HG03097 (cell line): Measurements from ENCODE around the gene SEMA4B.

Experiments used
- ATAC-seq: cut with Tn5 transposase; IDR thresholded peaks from one replicate; pipeline ENCODE4 v1.9.1; 2021; ENCODE audit not compliant: unreplicated experiment, low FRiP score

The SEMA4B gene

GRCh38 chr15:90223441-90224165, 22.5 kb downstream of the SEMA4B start:
- ATAC-seq: no peak

GRCh38 chr15:90225047-90225446, 23.9 kb downstream of the SEMA4B start:
- ATAC-seq: no peak

GRCh38 chr15:90225504-90226234, 24.5 kb downstream of the SEMA4B start:
- no peak for ATAC-seq

- ATAC-seq: no peak
These were observed 26.2 kb downstream of the SEMA4B start for GRCh38 chr15:90227336-90227735.

GRCh38 chr15:90227816-90228772, 27.0 kb downstream of the SEMA4B start:
- no peak for ATAC-seq

GRCh38 chr15:90228960-90229359, 27.8 kb downstream of the SEMA4B start:
- ATAC-seq: no peak

GRCh38 chr15:90230071-90230494, 29.0 kb downstream of the SEMA4B start:
- ATAC-seq: no peak

- ATAC-seq: no peak
These were observed 29.5 kb downstream of the SEMA4B start for GRCh38 chr15:90230610-90231009.

- ATAC-seq: no peak
These were observed 30.2 kb downstream of the SEMA4B start for GRCh38 chr15:90231028-90232017.

- ATAC-seq: no peak
These were observed 31.1 kb downstream of the SEMA4B start for GRCh38 chr15:90232196-90232595.

GRCh38 chr15:90232941-90233386, 31.8 kb downstream of the SEMA4B start:
- ATAC-seq: no peak

- peak; percentile 74 for ATAC-seq
These were observed 32.4 kb downstream of the SEMA4B start, which contains the start of gene CIB1 for GRCh38 chr15:90233387-90234095. Gene CIB1, minus strand, starts transcription at chr15:90233941. Its CDS starts 56 bp downstream, at chr15:90233885.

- ATAC-seq: peak; percentile 56
These were observed 33.2 kb downstream of the SEMA4B start, which contains the start of gene GDPGP1 for GRCh38 chr15:90234096-90234988. Gene GDPGP1, plus strand, starts transcription at chr15:90234209. Its CDS starts 6,700 bp downstream, at chr15:90240909.

GRCh38 chr15:90239371-90239770, 38.2 kb downstream of the SEMA4B start:
- ATAC-seq: no peak

GRCh38 chr15:90240856-90241255, 39.7 kb downstream of the SEMA4B start:
- ATAC-seq: no peak

GRCh38 chr15:90241343-90242192, 40.4 kb downstream of the SEMA4B start:
- no peak for ATAC-seq
